Measurements from ENCODE around the gene SCUBE2. TPM values are rescaled to one million over a fixed set of nuclear protein-coding genes. Genes with fewer than 3 reads are reported as not detected.

Gene SCUBE2
- total RNA-seq, 1 donor from 2014 or later = 7.1 TPM

- Histone ChIP-seq H3K27me3 (ENCODE audit: low read depth) (no peaks in the 10 kb centered on the region), H3K4me3 (no peak overlapping the region), H3K27ac (no peak overlapping the region), H3K9me3 (no peaks in the 10 kb centered on the region), H3K36me3 (no peaks in the 10 kb centered on the region), H3K4me1 (peaks cover 7% of the 10 kb centered on the region)
- intact Hi-C loops (cut with DNase I) = no loop called here
- no peak for ATAC-seq
- TF ChIP-seq CTCF (IDR thresholded peaks at IDR 0.05) = no peak
- DNase-seq = no peak
These were observed 51.0 kb downstream of the SCUBE2 start for GRCh38 chr11:9040410-9040809.

GRCh38 chr11:9039863-9040262 is 51.5 kb downstream of the SCUBE2 start:
- peaks cover 7% of the 10 kb centered on the region for H3K4me1 ChIP-seq
- no peak for TF ChIP-seq CTCF (IDR thresholded peaks at IDR 0.05)

GRCh38 chr11:9039198-9039597 is 52.2 kb downstream of the SCUBE2 start:
- no peak overlapping the region for H3K4me3 ChIP-seq
- DNase-seq (no peak), ATAC-seq (peak; percentile 61 to 62)
- H3K27me3 ChIP-seq (ENCODE audit: low read depth) = no peaks in the 10 kb centered on the region
- intact Hi-C loops (cut with DNase I) = no loop called here
- peaks cover 7% of the 10 kb centered on the region for H3K4me1 ChIP-seq
- no peaks in the 10 kb centered on the region for H3K36me3 ChIP-seq
- TF ChIP-seq CTCF (IDR thresholded peaks at IDR 0.05) = no peak
- no peaks in the 10 kb centered on the region for H3K9me3 ChIP-seq
- no peak overlapping the region for H3K27ac ChIP-seq

More at GRCh38 chr11:9039863-9040262, 51.5 kb downstream of the SCUBE2 start:
- no peaks in the 10 kb centered on the region for H3K27me3 ChIP-seq (ENCODE audit: low read depth)
- ATAC-seq (no peak), DNase-seq (no peak)
- H3K27ac ChIP-seq = no peak overlapping the region
- H3K9me3 ChIP-seq = no peaks in the 10 kb centered on the region
- no peak overlapping the region for H3K4me3 ChIP-seq
- no peaks in the 10 kb centered on the region for H3K36me3 ChIP-seq
- intact Hi-C loops (cut with DNase I) = no loop called here

GRCh38 chr11:9038541-9038940 is 52.9 kb downstream of the SCUBE2 start:
- H3K27me3 ChIP-seq (ENCODE audit: low read depth) = no peaks in the 10 kb centered on the region
- no peak overlapping the region for H3K27ac ChIP-seq
- no peaks in the 10 kb centered on the region for H3K36me3 ChIP-seq
- DNase-seq (no peak), ATAC-seq (peak; percentile 64 to 77)
- TF ChIP-seq CTCF (IDR thresholded peaks at IDR 0.05) = no peak
- peaks cover 7% of the 10 kb centered on the region for H3K4me1 ChIP-seq
- no peaks in the 10 kb centered on the region for H3K9me3 ChIP-seq
- H3K4me3 ChIP-seq = no peak overlapping the region
- intact Hi-C loops (cut with DNase I) = no loop called here

- Histone ChIP-seq H3K4me3 (no peak overlapping the region), H3K4me1 (peaks cover 7% of the 10 kb centered on the region), H3K36me3 (no peaks in the 10 kb centered on the region), H3K27ac (no peak overlapping the region), H3K27me3 (ENCODE audit: low read depth) (no peaks in the 10 kb centered on the region), H3K9me3 (no peaks in the 10 kb centered on the region)
- TF ChIP-seq CTCF (IDR thresholded peaks at IDR 0.05) = no peak
- ATAC-seq (no peak), DNase-seq (no peak)
- intact Hi-C loops (cut with DNase I) = no loop called here
These were observed 53.4 kb downstream of the SCUBE2 start for GRCh38 chr11:9037963-9038362.

All from lower lobe of right lung (tissue), 2 donors.